ENCODE data around the gene OR8U1.

DNA sequence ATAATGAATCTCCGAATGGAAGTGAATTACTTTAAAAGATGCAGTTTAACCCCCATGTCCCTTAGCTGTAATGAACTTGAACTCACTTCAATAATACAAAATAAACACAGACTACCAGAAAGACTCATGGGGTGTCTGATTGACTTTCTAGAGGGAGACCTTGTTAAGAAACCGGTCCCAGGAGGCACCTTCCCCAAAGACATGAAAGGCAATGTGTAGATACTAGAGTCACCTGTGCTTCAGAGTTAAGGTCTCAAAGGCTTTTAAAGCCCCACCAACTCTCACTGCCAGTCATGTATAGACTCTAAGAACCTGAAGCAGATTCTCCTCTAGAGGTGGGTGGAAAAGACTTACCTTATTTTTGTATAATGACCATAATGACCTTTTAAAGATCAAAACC is 21.4 kb upstream of the OR8U1 start, which contains the start of gene OR8J1:
- TF ChIP-seq CTCF (IDR thresholded peaks at IDR 0.05) (no peak), POLR2A (IDR thresholded peaks at IDR 0.05) (no peak), EP300 (IDR thresholded peaks at IDR 0.05) (no peak)

All from ovary (tissue), 3 donors.